H1 (cell line): Measurements from ENCODE around the gene TTLL9. TPM values are rescaled to one million over a fixed set of nuclear protein-coding genes. Genes with fewer than 3 reads are reported as not detected.

Source experiments
- CTCF ChIA-PET: fragments of 300-600 bp; sonication (Branson Sonifier 250); formaldehyde crosslinking; loops from one replicate; lab custom pipeline; 2021; ENCODE audit not compliant: partially characterized antibody; lab: Charles Lee
- POLR2A ChIA-PET: fragments of 300-600 bp; sonication (Branson Sonifier 250); formaldehyde crosslinking; loops from one replicate; lab custom pipeline; 2021; ENCODE audit warnings: inconsistent platforms; ENCODE audit not compliant: partially characterized antibody; lab: Charles Lee
- DNase-seq, 2 experiments: peaks; one replicate each; pipeline versions ENCODE4 v3.0.0 to v3.0.0-alpha.2; 2010 to 2022; ENCODE audit warnings: low spot score in 2 of 2, low read depth in 1 of 2, mixed read lengths in 1 of 2
- FAIRE-seq: peaks from 2 replicates; lab custom pipeline; 2011; peaks lifted over from hg19 to GRCh38; lab: Jason Lieb, UNC
- H2AFZ ChIP-seq: 2 replicates; pipeline ENCODE4 v1.8.1; 2012; ENCODE audit warnings: low read length, inconsistent platforms
- H2AK5ac ChIP-seq: 2 replicates; pipeline ENCODE4 v1.6.1; 2013; ENCODE audit warnings: low read depth, low read length
- H2BK120ac ChIP-seq: replicated peaks from 2 replicates; pipeline ENCODE3; 2013; ENCODE audit warnings: low read depth, low read length, inconsistent platforms
- H2BK12ac ChIP-seq: 2 replicates; pipeline ENCODE4 v1.6.1; 2013; ENCODE audit warnings: low read depth, low read length
- H2BK15ac ChIP-seq: 2 replicates; pipeline ENCODE4 v1.6.1; 2013; ENCODE audit warnings: low read length
- H2BK20ac ChIP-seq: 2 replicates; pipeline ENCODE4 v1.6.1; 2013; ENCODE audit warnings: low read length
- H2BK5ac ChIP-seq: 2 replicates; pipeline ENCODE4 v1.6.1; 2013; ENCODE audit warnings: low read depth, low read length
- H3K14ac ChIP-seq: 2 replicates; pipeline ENCODE4 v1.6.1; 2013; ENCODE audit warnings: inconsistent platforms; ENCODE audit not compliant: insufficient read length
- H3K18ac ChIP-seq: 2 replicates; pipeline ENCODE4 v1.6.1; 2013; ENCODE audit warnings: low read length; ENCODE audit errors: extremely low read depth
- H3K23ac ChIP-seq: 2 replicates; pipeline ENCODE4 v1.6.1; 2013; ENCODE audit warnings: inconsistent platforms; ENCODE audit not compliant: insufficient read length
- H3K23me2 ChIP-seq: 2 replicates; pipeline ENCODE4 v1.6.1; 2013; ENCODE audit warnings: low read depth, low read length
- H3K27ac ChIP-seq: 2 replicates; pipeline ENCODE4 v1.6.1; 2011; ENCODE audit warnings: low read depth, low read length, inconsistent platforms
- H3K27me3 ChIP-seq, 4 experiments: replicated peaks in 1 of 4; 1 replicate in 1 of 4; 2 replicates in 3 of 4; pipeline versions ENCODE4 v1.6.1 to v1.8.1; 2011 to 2013; ENCODE audit warnings: low read length in 3 of 4, mild to moderate bottlenecking in 3 of 4, inconsistent platforms in 2 of 4, mixed read lengths in 2 of 4, moderate library complexity in 1 of 4; ENCODE audit not compliant: control insufficient read depth in 3 of 4, insufficient read depth in 3 of 4; ENCODE audit errors: extremely low read depth in 1 of 4
- H3K36me3 ChIP-seq, 4 experiments: 2 replicates each; pipeline versions ENCODE4 v1.6.1 to v1.8.1; 2011 to 2013; ENCODE audit warnings: mild to moderate bottlenecking in 4 of 4, low read length in 3 of 4, moderate library complexity in 2 of 4, control low read depth in 1 of 4, inconsistent platforms in 1 of 4; ENCODE audit not compliant: insufficient read depth in 4 of 4, control insufficient read depth in 2 of 4
- H3K4ac ChIP-seq: replicated peaks from 2 replicates; pipeline ENCODE3; 2013; ENCODE audit warnings: low read length, low read depth, mixed read lengths, inconsistent platforms; ENCODE audit not compliant: insufficient read length
- H3K4me1 ChIP-seq, 4 experiments: replicated peaks in 1 of 4; 1 replicate in 1 of 4; 2 replicates in 3 of 4; pipeline versions ENCODE4 v1.6.1 to v1.8.1; 2011 to 2013; ENCODE audit warnings: low read length in 3 of 4, inconsistent platforms in 2 of 4, mixed read lengths in 1 of 4; ENCODE audit not compliant: insufficient read depth in 4 of 4, control insufficient read depth in 3 of 4
- H3K4me2 ChIP-seq, 2 experiments: 2 replicates each; pipeline versions ENCODE4 v1.6.1 to v1.8.1; 2011 to 2013; ENCODE audit warnings: low read depth in 2 of 2, low read length in 2 of 2, control low read depth in 1 of 2, inconsistent platforms in 1 of 2, mild to moderate bottlenecking in 1 of 2; ENCODE audit not compliant: insufficient read depth in 1 of 2
- H3K4me3 ChIP-seq, 4 experiments: fragments of 200-600, 300-600 bp in 1 of 4; sonication (generic), shearing (Covaris generic), sonication (Bioruptor Twin) in 1 of 4; 2 replicates each; pipeline versions ENCODE4 v1.5.1 to v1.8.1; 2011 to 2016; ENCODE audit warnings: low read length in 4 of 4, low read depth in 3 of 4, control low read depth in 2 of 4, inconsistent platforms in 2 of 4, mild to moderate bottlenecking in 2 of 4, mixed read lengths in 1 of 4, moderate library complexity in 1 of 4; ENCODE audit not compliant: insufficient read depth in 2 of 4; ENCODE audit errors: extremely low read depth in 1 of 4
- H3K56ac ChIP-seq: replicated peaks from 2 replicates; pipeline ENCODE3; 2013; ENCODE audit warnings: low read depth, mild to moderate bottlenecking, mixed read lengths, low read length, inconsistent platforms; ENCODE audit not compliant: insufficient read length
- H3K79me1 ChIP-seq: 2 replicates; pipeline ENCODE4 v1.6.1; 2013; ENCODE audit warnings: low read depth, low read length, control low read depth
- H3K79me2 ChIP-seq, 2 experiments: 2 replicates each; pipeline versions ENCODE4 v1.6.1 to v1.8.1; 2012 to 2013; ENCODE audit warnings: low read length in 2 of 2, mild to moderate bottlenecking in 2 of 2, inconsistent platforms in 1 of 2; ENCODE audit not compliant: insufficient read depth in 2 of 2, control insufficient read depth in 1 of 2
- H3K9ac ChIP-seq, 4 experiments: replicated peaks in 1 of 4; 1 replicate in 1 of 4; 2 replicates in 3 of 4; pipeline versions ENCODE4 v1.6.1 to v1.8.1; 2011 to 2013; ENCODE audit warnings: low read depth in 3 of 4, low read length in 3 of 4, control low read depth in 2 of 4, mild to moderate bottlenecking in 2 of 4, moderate library complexity in 2 of 4, inconsistent platforms in 1 of 4; ENCODE audit errors: extremely low read depth in 1 of 4
- H3K9me3 ChIP-seq, 2 experiments: 2 replicates each; pipeline versions ENCODE4 v1.6.1 to v1.8.1; 2012 to 2013; ENCODE audit warnings: mild to moderate bottlenecking in 2 of 2, moderate library complexity in 2 of 2, control low read depth in 1 of 2, inconsistent platforms in 1 of 2, low read depth in 1 of 2, low read length in 1 of 2, mixed read lengths in 1 of 2; ENCODE audit not compliant: insufficient read depth in 2 of 2
- H4K20me1 ChIP-seq, 2 experiments: replicated peaks in 1 of 2; 2 replicates each; pipeline versions ENCODE3 to v1.8.1; 2011 to 2013; ENCODE audit warnings: inconsistent platforms in 2 of 2, low read length in 2 of 2, mild to moderate bottlenecking in 1 of 2; ENCODE audit not compliant: insufficient read depth in 2 of 2, control insufficient read depth in 1 of 2
- H4K5ac ChIP-seq: 2 replicates; pipeline ENCODE4 v1.6.1; 2013; ENCODE audit warnings: low read length, low read depth, mixed read lengths, inconsistent platforms; ENCODE audit not compliant: insufficient read length
- H4K8ac ChIP-seq: 2 replicates; pipeline ENCODE4 v1.8.0; 2013; ENCODE audit warnings: mild to moderate bottlenecking, moderate library complexity, low read length, inconsistent platforms; ENCODE audit not compliant: insufficient read depth; ENCODE audit errors: extremely low read depth
- H4K91ac ChIP-seq: replicated peaks from 2 replicates; pipeline ENCODE3; 2013; ENCODE audit warnings: low read length, mixed read lengths, inconsistent platforms; ENCODE audit not compliant: insufficient read length
- BACH1 ChIP-seq: IDR thresholded peaks from 2 replicates; pipeline ENCODE4 v1.6.1; 2012; ENCODE audit warnings: low read length, improper control_type of control experiment
- CHD2 ChIP-seq: IDR thresholded peaks from 2 replicates; pipeline ENCODE4 v1.6.1; 2012; ENCODE audit warnings: low read length, improper control_type of control experiment
- CTBP2 ChIP-seq: IDR thresholded peaks from 2 replicates; pipeline ENCODE4 v1.7.0; 2011; ENCODE audit warnings: borderline replicate concordance, mild to moderate bottlenecking, moderate library complexity, mixed read lengths, low read length; ENCODE audit not compliant: insufficient read depth, insufficient read length
- CTCF ChIP-seq, 3 experiments: IDR thresholded peaks; 1 replicate in 2 of 3; 2 replicates in 1 of 3; pipeline versions ENCODE4 v1.5.1 to v1.6.1; 2011; ENCODE audit warnings: low read length in 3 of 3, mild to moderate bottlenecking in 3 of 3, inconsistent platforms in 2 of 3, low read depth in 1 of 3, moderate library complexity in 1 of 3; ENCODE audit not compliant: insufficient read depth in 1 of 3; ENCODE audit errors: control extremely low read depth in 1 of 3
- EGR1 ChIP-seq: IDR thresholded peaks from 2 replicates; pipeline ENCODE4 v1.6.1; 2011; ENCODE audit warnings: low read depth, low read length, borderline replicate concordance
- KDM5A ChIP-seq: fragments of 200-600 bp; IDR thresholded peaks from 2 replicates; pipeline ENCODE4 v1.7.1; 2012; ENCODE audit warnings: mild to moderate bottlenecking, low read length, inconsistent platforms, mixed read lengths
- RXRA ChIP-seq: IDR thresholded peaks from 2 replicates; pipeline ENCODE4 v1.6.1; 2011; ENCODE audit warnings: low read depth, mild to moderate bottlenecking, low read length, moderate library complexity; ENCODE audit not compliant: insufficient read depth
- SP1 ChIP-seq: IDR thresholded peaks from 2 replicates; pipeline ENCODE4 v1.6.1; 2011; ENCODE audit warnings: low read depth, low read length
- SP2 ChIP-seq: IDR thresholded peaks from 2 replicates; pipeline ENCODE4 v1.6.1; 2012; ENCODE audit warnings: mild to moderate bottlenecking, low read length, inconsistent platforms
- WGBS, 2 experiments: shearing (Covaris generic) in 1 of 2; methylation state at CpG; one replicate each; pipeline versions ENCODE4 v1.1.6 to v1.1.7; 2013 to 2015; ENCODE audit warnings: low lambda C conversion rate in 2 of 2, mixed read lengths in 2 of 2, inconsistent platforms in 1 of 2, low coverage in 1 of 2, missing lambda C conversion rate in 1 of 2; ENCODE audit not compliant: insufficient replicate concordance in 2 of 2, insufficient coverage in 1 of 2, insufficient read length in 1 of 2; ENCODE audit errors: extremely low coverage in 1 of 2, missing lambda C conversion rate in 1 of 2; 5-methylcytosine and 5-hydroxymethylcytosine counted together
- polyA plus RNA-seq, 7 experiments: library from polyadenylated mRNA; depleted of rRNA in 3 of 7; stranded (reverse) in 5 of 7; unstranded in 2 of 7; fragments of >200 nt in 5 of 7; fragments of 200-250 nt in 2 of 7; gene quantifications; 1 replicate in 5 of 7; 2 replicates in 1 of 7; 4 replicates in 1 of 7; pipeline versions ENCODE4 v1.2.1 to v1.2.3, GENCODE V29; 2011 to 2013; ENCODE audit warnings: missing spikeins in 2 of 7, mixed read lengths in 2 of 7
- total RNA-seq: library from RNA; stranded (reverse); fragmentation: NEBNext Ultra II Directional; extraction: Animal tissue kit (Norgen Biotek cat#: 25700); gene quantifications from 2 replicates; pipeline ENCODE4 v1.2.1, GENCODE V29; 2021

The TTLL9 gene
- total and polyA plus RNA-seq, 2 of the 8 experiments (the other 6 are each of a cell fraction or from before 2014, with no cell fraction given) = 0.06 TPM; not detected in 1

- no peak overlapping the region for H3K14ac ChIP-seq
- H2BK5ac ChIP-seq = no peak overlapping the region
- H3K27me3 ChIP-seq = no peaks in the 10 kb centered on the region
- no peaks in the 10 kb centered on the region for H3K79me1 ChIP-seq
- H3K4me1 ChIP-seq = peaks cover 0 to 5% (median 5%) of the 10 kb centered on the region in 4 experiments; a peak in 5 of 7 replicates
- WGBS, 2 experiments = 89% methylated on average over 8 of the region's 8 CpGs; no CpG with 5 or more reads in 1 of the 2 experiments
- ChIA-PET POLR2A (interaction anchor here (1.6 kb wide), 1 partner anchor 14 kb away, joined by 5 read pairs; no protein-coding TSS in a partner anchor), CTCF (interaction anchor here (0.6 to 2.1 kb wide), 9 partner anchors 12 to 201 kb away, joined by 3 to 10 read pairs (median 4); partner anchors contain the start of genes FOXS1 and PDRG1)
- no peaks in the 10 kb centered on the region for H3K79me2 ChIP-seq
- no peak overlapping the region for H3K27ac ChIP-seq
- H3K9ac ChIP-seq = no peak overlapping the region
- no peak overlapping the region for H3K23ac ChIP-seq
- no peak overlapping the region for H3K18ac ChIP-seq
- FAIRE-seq (no peak), DNase-seq (no peak)
- H2AFZ ChIP-seq = no peak overlapping the region
- H4K5ac ChIP-seq = no peak overlapping the region
- H3K9me3 ChIP-seq = no peaks in the 10 kb centered on the region
- H4K20me1 ChIP-seq = no peaks in the 10 kb centered on the region
- no peak overlapping the region for H2BK120ac ChIP-seq
- H2AK5ac ChIP-seq = no peak overlapping the region
- no peak overlapping the region for H3K56ac ChIP-seq
- H3K23me2 ChIP-seq = no peaks in the 10 kb centered on the region
- no peak overlapping the region for H3K4me2 ChIP-seq
- H4K8ac ChIP-seq = no peak overlapping the region
- H2BK15ac ChIP-seq = no peak overlapping the region
- H3K4me3 ChIP-seq = no peak overlapping the region
- no peak overlapping the region for H2BK20ac ChIP-seq
- no peak overlapping the region for H2BK12ac ChIP-seq
- no peaks in the 10 kb centered on the region; a peak in 1 of 8 replicates for H3K36me3 ChIP-seq
- H3K4ac ChIP-seq = no peak overlapping the region
- H4K91ac ChIP-seq = no peak overlapping the region
- TF ChIP-seq RXRA (no peak), EGR1 (no peak), KDM5A (no peak), CHD2 (no peak), CTCF (IDR thresholded peaks at IDR 0.05; ENCODE audit: control extremely low read depth in 1 of 3, insufficient read depth in 1 of 3, low read depth in 1 of 3, low read length in 3 of 3) (no peak), CTBP2 (no peak), SP2 (no peak), BACH1 (no peak), SP1 (no peak)
These were observed 39.9 kb upstream of the TTLL9 start for GRCh38 chr20:31830406-31830981.
